ENCODE measurements around the gene NOP9.

DNA sequence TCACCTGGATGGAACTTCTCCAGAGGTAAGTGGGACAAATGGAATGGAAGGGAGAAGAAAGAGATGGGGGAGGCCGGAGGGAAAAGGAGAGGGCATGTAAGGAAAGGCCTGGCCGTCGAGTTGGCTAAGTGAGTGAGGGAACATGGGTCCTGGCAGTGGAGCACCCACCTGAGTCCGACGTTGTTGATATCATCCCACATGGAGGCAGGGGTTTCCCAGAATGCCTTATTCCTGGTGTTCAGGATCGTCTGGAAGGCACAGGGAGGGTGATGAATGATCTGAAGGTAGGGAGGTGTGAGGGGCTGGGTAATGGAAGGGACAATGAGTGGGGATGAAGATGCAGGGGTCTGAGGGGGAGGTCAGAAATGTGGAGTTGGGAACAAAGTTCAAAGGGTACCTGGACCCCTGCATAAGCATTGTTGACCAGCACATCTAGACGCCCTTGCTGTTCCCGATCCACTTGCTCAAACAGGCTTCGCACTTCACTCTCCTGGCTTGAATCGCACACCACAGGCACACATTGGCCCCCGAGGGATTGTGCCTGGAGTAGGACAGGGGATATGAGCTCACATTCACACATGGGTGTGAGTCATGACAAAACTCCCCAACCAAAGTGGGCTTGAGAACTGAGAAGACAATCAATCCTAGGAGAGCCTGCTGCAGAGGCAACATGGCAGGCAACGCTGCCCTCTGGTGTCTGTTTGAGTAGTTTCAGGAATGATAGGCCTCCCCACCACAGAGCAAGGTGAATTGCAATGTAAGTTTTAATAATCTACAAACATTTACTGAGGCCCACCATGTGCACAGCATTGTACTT lies 3.1 kb upstream of the NOP9 start:
- TF ChIP-seq EGR1 (IDR thresholded peaks at IDR 0.05), result no peak
- TF ChIP-seq RAD21 (IDR thresholded peaks at IDR 0.05; ENCODE audit: low read depth), result peak; percentile 77
